HG03039 (cell line): Measurements from ENCODE around the gene PKIB.
"Not testable (repeated sequence)": the region's sequence is repeated elsewhere in the genome, so short reads cannot be mapped to it uniquely, and the experiment has no call there.

Source experiments
- ATAC-seq: cut with Tn5 transposase; IDR thresholded peaks from one replicate; pipeline ENCODE4 v1.9.1; 2021; ENCODE audit warnings: mild to moderate bottlenecking, moderate library complexity; ENCODE audit not compliant: unreplicated experiment

The PKIB gene

GRCh38 chr6:122740091-122740490, 129.9 kb downstream of the PKIB start:
- no peak for ATAC-seq

DNA sequence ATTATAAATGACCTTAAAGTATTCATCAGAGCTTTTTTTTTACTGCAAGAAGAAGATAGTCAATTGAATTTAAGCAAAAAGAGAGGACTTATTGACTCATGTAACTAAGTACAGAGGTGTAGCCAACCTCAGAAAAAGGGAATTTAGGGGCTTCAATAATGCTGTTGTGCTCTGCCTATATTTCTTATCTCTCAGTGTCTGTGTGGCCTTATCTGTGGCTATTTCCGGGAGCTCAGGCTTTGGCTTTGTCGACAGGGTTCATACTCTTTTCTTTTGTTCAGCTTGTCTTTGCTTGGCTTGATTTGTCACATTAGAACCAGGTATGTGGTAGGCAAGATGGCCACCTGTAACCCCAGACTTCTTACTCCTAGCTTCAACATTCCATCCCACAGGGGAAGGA, 130.7 kb downstream of the PKIB start:
- ATAC-seq = no peak

DNA sequence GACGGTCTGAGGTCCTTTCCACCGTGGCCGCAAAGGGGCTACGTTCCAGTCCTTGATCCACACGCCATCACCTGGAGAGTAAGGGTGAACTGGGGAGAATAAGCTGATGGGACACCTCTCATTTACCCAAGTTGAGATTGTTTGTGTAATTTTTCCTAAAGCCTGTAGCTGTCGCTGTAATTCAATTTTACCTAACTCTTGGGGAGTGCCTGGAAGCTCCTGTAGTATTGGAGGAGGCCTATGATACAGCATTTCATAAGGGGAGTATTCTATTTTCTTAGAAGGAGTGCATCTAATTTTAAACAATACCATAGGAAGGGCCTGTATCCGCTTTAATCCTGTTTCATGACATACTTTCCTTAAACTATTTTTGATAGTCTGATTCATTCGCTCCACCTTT, 134.0 kb downstream of the PKIB start:
- not testable (repeated sequence) for ATAC-seq

DNA sequence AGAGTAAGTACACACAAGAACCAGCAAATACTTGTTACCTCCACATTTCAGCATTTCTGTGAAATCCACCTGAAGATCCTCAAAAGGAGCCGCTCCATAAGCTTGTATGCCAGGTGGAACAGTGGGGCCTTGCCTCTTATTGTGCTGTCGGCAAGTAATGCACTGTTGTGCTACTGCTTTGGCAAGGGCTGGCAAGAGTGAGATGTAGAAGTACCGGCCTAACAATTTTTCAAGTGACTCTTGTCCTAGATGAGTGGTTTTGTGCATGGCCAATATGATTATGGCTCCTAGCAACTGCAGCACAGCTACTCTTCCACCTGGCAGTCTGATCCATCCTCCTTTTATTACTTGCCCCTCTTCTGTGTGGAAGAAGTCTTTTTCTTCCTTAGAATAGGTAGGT, 134.7 kb downstream of the PKIB start:
- not testable (repeated sequence) for ATAC-seq

DNA sequence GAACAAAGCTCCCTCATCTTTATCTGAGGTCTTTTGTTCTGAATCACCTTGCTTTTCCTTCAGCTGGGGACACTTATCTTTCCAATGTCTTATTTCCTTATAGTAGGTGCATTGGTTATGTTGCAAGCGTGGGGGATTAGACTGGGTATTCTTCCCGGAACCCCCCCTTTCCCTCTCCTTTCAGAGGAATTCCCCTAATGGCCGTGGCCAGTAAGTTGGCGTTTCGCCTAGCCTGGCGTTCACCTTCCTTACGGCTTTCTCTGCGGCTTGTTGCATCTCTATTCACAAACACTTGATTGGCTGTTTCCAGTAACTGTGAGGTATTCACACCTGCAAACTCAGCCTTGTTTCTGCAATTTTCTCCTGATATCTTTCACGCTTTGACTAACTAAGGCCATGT, 136.5 kb downstream of the PKIB start:
- ATAC-seq = no peak

GRCh38 chr6:122747573-122747972, 137.4 kb downstream of the PKIB start:
- ATAC-seq = no peak

DNA sequence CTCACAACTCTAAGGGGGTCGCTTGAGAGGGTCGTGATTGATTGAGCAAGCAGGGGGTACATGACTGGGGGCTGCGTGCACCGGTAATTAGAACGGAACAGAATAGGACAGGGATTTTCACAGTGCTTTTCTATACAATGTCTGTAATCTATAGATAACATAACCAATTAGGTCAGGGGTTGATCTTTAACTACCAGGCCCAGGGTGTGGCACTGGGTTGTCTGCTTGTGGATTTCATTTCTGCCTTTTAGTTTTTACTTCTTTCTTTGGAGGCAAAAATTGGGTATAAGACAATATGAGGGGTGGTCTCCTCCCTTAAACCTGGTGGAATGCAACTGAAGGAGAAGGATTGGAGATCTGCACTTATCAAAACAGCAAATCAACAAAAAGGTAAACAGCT, 138.7 kb downstream of the PKIB start:
- not testable (repeated sequence) for ATAC-seq

- no peak for ATAC-seq
Observed at GRCh38 chr6:122749451-122750050, 139.3 kb downstream of the PKIB start.

DNA sequence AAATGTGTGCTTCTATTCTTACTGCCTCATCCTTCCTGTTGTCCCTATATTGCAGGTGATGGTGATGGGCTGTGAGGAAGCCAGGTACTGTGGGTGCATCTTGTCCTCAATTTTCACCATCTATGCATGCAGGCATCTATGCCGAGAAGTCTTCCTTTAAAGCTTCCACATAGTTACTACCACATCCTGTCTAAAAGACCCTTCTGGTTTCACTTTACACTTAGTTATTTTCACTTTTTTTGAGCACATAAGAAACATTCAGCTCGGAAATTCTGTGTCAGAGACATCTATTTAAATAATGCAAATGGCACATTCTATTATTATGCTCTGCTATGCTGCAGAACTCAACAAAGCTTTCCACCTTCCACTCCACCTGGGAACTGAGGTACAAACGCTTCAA, 141.1 kb downstream of the PKIB start:
- ATAC-seq = peak; percentile 73

DNA sequence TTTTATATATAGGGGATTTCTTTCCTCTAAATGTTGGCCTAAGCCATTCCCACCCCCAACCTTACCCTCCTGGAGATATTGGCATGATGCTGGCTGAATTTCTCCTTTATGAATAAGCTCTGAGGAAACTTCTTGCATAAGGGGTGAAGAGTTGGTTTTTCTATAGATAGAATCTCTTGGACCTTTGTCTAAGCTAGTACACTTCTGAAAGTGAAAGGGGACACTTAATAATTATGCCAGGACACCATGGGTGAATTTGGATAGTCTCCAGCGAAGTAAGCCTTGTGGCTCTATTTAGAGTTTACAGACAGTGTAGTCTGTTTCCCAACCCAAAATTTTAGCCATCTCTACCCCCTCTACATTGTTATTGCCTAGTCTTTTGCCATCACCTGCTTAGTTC, 142.3 kb downstream of the PKIB start:
- no peak for ATAC-seq

DNA sequence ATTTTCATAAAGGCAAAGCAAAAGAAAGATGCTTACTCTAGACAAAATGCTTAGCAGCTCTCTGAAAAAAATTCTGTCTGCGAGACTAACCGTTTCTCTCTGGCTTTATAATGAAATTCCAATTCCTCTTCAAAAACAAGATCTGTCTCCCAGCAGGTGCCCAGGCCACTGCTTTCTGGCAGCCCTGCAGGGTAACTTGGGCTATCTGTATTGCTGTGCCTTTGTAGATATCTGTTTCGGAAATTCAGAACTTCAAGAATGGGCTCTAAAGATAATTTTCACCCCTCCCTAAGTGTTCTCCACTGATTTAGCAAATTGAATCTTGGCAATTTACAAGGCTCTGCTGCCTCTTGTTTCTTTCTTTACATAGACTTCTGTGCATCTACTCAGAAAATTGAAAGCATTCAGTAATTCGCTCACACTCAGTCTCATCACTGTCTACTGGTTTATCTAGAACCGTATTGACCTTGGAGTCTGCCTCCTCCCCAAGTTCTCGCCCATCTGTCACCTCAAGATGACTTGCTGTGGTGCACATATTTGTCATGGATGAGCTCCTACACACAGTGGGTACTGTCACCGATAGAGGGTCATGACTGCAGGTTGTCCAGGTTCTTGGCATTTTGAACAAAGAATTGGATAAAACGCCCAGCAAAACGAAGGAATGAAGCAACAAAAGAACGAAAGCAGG, 142.9 kb downstream of the PKIB start:
- ATAC-seq = no peak

- ATAC-seq = no peak
Observed at GRCh38 chr6:122753688-122754056, 143.5 kb downstream of the PKIB start.

- ATAC-seq = no peak
Observed at GRCh38 chr6:122754191-122754731, 144.1 kb downstream of the PKIB start.

DNA sequence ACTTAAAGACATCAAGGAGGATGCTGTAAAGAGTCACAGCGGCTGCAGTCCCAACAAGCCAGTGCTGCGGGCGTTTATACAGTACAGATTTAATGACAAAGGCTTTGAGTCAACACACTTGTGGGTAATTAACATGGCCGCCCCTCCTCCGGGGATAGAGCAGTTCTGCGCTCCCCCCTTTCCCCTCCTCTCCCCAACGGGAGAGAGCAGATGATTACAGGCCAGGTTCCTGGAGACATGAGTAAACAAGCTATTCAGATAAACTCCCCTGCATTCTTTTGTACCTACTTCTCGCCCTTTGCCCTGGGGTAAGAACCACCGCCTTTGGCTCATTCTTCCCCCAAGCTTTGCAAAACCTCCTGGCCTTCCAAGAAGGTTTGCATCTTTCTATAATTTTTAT, 145.7 kb downstream of the PKIB start:
- no peak for ATAC-seq

DNA sequence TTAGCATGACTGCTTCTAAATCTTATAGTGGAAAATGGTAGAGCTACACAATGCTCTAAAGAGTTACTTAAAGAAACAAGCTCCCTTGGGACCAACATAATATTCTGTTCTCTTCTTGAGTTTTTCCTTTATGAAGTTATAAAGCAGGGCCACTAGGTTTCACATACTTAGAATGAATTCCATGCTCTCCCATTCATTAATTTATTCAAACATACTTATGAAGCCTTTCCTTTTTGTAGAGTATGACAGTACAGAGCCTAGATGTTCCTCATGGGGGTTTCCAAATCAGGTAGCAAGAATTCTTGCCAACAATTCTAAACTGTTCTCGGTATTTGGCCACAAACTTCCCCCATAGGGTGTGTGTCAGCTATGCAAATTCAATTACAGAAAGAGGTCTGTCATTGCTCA, 148.7 kb downstream of the PKIB start:
- peak; percentile 99 for ATAC-seq

GRCh38 chr6:122760330-122760729, 150.1 kb downstream of the PKIB start:
- no peak for ATAC-seq

DNA sequence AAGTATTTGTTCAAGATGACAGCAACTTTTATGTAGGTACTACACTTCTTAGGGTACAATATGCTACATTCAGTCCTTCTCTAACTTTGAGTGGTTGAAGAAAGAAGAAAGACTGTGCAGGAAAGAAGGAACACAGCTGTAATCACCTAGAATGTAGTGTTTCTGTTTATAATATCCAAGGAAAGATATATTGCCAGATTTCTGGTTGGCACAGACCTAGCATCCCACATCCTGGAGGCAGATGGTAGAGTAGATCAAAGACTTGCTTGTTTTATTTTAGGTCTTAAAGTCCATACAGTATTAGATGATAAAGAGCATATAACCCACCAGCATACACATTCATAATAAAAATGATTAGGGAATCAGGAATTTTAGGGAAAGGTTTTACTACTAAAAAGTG, 156.1 kb downstream of the PKIB start:
- ATAC-seq = no peak

DNA sequence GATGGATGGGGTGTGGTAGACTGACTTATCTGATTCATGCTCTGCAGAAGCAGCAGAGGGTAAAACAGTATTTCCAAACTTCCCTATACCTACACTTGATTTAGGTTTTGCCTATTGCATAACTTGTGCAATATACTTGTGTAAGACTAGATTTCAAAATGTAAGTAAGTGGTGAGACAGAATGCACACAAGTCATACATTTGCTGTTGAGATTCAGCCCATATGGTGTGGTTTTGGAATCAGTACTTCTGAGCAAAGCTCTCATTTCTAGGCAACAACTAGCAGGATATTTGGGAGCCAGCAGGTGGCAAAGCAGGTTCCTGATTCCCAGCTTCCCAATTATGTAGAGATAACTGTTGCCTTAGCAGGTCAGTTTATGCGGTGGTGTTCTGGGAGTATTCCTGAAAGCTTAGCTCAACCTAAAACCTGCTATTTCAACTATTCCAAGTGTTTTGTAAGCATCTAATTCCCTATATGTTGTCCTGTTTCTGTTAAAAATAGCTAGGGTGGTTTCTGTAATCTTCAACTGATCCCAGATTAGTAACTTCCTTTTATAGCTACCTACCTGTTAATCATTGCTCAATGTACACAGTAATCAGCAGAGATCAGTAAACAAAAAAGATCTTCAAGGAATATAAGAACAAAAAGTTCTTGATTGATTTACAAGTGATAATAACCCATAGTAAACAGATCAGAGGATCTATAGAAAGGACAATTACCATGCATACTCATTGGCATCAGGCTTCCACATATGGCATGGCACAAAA, 160.8 kb downstream of the PKIB start:
- no peak for ATAC-seq

DNA sequence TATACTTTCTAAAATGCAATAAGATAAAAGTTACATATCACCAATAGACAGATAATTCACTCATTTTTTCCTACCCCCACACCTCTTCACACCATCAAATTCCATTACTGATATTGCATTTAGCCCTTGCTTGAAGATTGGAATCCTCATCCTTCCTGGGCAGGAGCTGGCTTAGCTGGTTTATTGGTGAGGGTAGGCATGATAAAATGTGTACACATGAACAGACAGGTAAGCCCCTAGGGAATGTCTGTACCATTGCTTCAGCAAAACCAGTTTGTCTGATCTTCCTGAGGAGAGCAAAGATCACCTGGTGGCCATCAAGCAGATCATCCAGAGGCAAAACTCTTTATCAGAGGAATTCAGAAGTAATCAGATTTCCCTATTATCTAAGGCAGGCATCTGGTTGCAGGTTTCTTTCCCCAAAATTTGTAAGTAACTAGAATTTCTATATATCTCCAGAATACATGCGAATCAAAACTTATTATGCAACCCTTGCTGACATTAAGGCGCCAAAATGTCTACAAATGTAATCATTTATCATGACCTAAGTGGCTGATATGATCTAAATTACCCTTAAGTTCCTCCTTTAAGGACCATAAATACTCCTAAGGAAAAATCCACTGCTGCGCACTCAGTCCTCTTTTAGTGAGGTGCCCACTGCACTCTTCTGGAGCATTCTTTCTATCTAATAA, 162.7 kb downstream of the PKIB start:
- ATAC-seq = no peak
